ENCODE data around the gene KLK7.
"Not testable (repeated sequence)": the region's sequence is repeated elsewhere in the genome, so short reads cannot be mapped to it uniquely, and the experiment has no call there.

The KLK7 gene

GRCh38 chr19:50974702-50975556 lies 8.8 kb downstream of the KLK7 start:
- Histone ChIP-seq H3K4me3 (ENCODE audit: low read length) (no peak overlapping the region), H3K9me3 (ENCODE audit: control insufficient read depth, low read depth, low read length) (no peaks in the 10 kb centered on the region), H3K27ac (ENCODE audit: low read length) (no peak overlapping the region), H3K4me1 (ENCODE audit: control insufficient read depth, low read depth, low read length) (peaks cover 10% of the 10 kb centered on the region), H3K36me3 (ENCODE audit: control insufficient read depth, low read depth, low read length) (no peaks in the 10 kb centered on the region), H3K27me3 (ENCODE audit: control insufficient read depth, insufficient read depth, low read length) (no peaks in the 10 kb centered on the region), H3K9ac (ENCODE audit: low read length) (no peak overlapping the region)

DNA sequence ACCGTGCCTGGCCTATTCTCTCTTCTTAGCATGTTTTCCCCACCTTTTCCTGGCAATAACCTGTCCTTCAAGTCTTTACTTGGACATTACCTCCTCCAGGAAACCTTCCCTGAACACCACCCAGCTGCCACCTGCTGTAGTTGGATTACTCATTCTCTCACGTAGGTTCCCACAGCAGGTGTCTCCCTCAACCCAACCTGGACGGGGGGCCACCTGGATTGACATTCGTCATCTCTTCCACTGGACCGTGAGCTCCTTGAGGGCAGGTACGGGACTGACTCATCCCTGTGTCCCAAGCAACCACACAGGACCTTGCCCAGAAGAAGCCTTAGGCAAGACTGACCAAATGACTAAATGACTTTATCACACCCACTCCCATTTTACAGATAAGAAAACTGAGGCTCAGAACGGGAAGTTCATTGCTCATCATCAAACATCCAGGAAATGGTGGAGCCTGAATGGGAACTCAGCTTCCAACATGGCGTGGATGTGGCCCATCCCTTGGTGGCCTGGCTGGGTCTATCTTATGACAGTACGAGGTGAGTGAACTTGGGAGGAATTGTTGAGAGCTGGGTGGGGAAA lies 10.8 kb downstream of the KLK7 start:
- Histone ChIP-seq H3K27me3 (ENCODE audit: control insufficient read depth, insufficient read depth, low read length) (no peaks in the 10 kb centered on the region), H3K9me3 (ENCODE audit: control insufficient read depth, low read depth, low read length) (no peaks in the 10 kb centered on the region), H3K4me3 (ENCODE audit: low read length) (no peak overlapping the region), H3K4me1 (ENCODE audit: control insufficient read depth, low read depth, low read length) (peaks cover 3% of the 10 kb centered on the region), H3K9ac (ENCODE audit: low read length) (no peak overlapping the region), H3K27ac (ENCODE audit: low read length) (no peak overlapping the region), H3K36me3 (ENCODE audit: control insufficient read depth, low read depth, low read length) (no peaks in the 10 kb centered on the region)

DNA sequence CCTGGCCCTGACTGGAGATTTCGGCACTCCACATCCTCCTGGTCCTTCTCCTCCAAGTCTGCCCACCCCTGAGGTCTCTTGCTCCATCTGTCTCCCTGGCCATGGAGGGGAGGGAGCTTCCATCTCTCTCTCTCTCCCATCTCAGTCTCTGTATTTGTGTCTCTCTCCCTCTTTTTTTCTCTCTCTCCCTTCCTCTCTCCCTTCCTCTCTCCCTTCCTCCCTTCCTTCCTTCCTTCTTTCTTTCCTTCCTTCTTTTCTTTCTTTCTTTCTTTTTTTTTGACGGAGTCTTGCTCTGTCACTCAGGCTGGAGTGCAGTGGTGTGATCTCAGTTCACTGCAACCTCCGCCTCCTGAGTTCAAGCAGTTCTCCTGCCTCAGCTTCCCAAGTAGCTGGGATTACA lies 13.9 kb downstream of the KLK7 start:
- H3K9ac ChIP-seq (ENCODE audit: low read length); H3K27ac ChIP-seq (ENCODE audit: low read length); H3K36me3 ChIP-seq (ENCODE audit: control insufficient read depth, low read depth, low read length); H3K4me3 ChIP-seq (ENCODE audit: low read length); H3K9me3 ChIP-seq (ENCODE audit: control insufficient read depth, low read depth, low read length); H3K4me1 ChIP-seq (ENCODE audit: control insufficient read depth, low read depth, low read length); H3K27me3 ChIP-seq (ENCODE audit: control insufficient read depth, insufficient read depth, low read length): not testable (repeated sequence)

GRCh38 chr19:50969413-50969760 lies 14.3 kb downstream of the KLK7 start, which contains the start of gene KLK6:
Gene KLK6 (minus strand): TSS chr19:50969591. CDS start chr19:50968104, 1,487 bp downstream.
- H3K9ac ChIP-seq (ENCODE audit: low read length): no peak within 1 kb of the TSS

GRCh38 chr19:50968716-50969412 lies 14.9 kb downstream of the KLK7 start:
- no peaks in the 10 kb centered on the region for H3K27me3 ChIP-seq (ENCODE audit: control insufficient read depth, insufficient read depth, low read length)
- H3K4me3 ChIP-seq (ENCODE audit: low read length): no peak overlapping the region
- H3K9me3 ChIP-seq (ENCODE audit: control insufficient read depth, low read depth, low read length): no peaks in the 10 kb centered on the region
- no peaks in the 10 kb centered on the region for H3K4me1 ChIP-seq (ENCODE audit: control insufficient read depth, low read depth, low read length)
- no peak overlapping the region for H3K9ac ChIP-seq (ENCODE audit: low read length)
- H3K27ac ChIP-seq (ENCODE audit: low read length): no peak overlapping the region
- no peaks in the 10 kb centered on the region for H3K36me3 ChIP-seq (ENCODE audit: control insufficient read depth, low read depth, low read length)

More at GRCh38 chr19:50969413-50969760, 14.3 kb downstream of the KLK7 start, which contains the start of gene KLK6:
- Histone ChIP-seq H3K4me1 (ENCODE audit: control insufficient read depth, low read depth, low read length) (no peaks in the 10 kb centered on the region), H3K9me3 (ENCODE audit: control insufficient read depth, low read depth, low read length) (no peaks in the 10 kb centered on the region), H3K27me3 (ENCODE audit: control insufficient read depth, insufficient read depth, low read length) (no peaks in the 10 kb centered on the region), H3K36me3 (ENCODE audit: control insufficient read depth, low read depth, low read length) (no peaks in the 10 kb centered on the region), H3K4me3 (ENCODE audit: low read length) (no peak within 1 kb of the TSS), H3K27ac (ENCODE audit: low read length) (no peak within 1 kb of the TSS)

- Histone ChIP-seq H3K36me3 (ENCODE audit: control insufficient read depth, low read depth, low read length) (no peaks in the 10 kb centered on the region), H3K27ac (ENCODE audit: low read length) (no peak overlapping the region), H3K9me3 (ENCODE audit: control insufficient read depth, low read depth, low read length) (no peaks in the 10 kb centered on the region), H3K9ac (ENCODE audit: low read length) (no peak overlapping the region), H3K4me3 (ENCODE audit: low read length) (no peak overlapping the region), H3K4me1 (ENCODE audit: control insufficient read depth, low read depth, low read length) (no peaks in the 10 kb centered on the region), H3K27me3 (ENCODE audit: control insufficient read depth, insufficient read depth, low read length) (no peaks in the 10 kb centered on the region)
Observed at GRCh38 chr19:50967929-50968715, 15.6 kb downstream of the KLK7 start.

- Histone ChIP-seq H3K27me3 (ENCODE audit: control insufficient read depth, insufficient read depth, low read length) (no peaks in the 10 kb centered on the region), H3K9me3 (ENCODE audit: control insufficient read depth, low read depth, low read length) (no peaks in the 10 kb centered on the region), H3K36me3 (ENCODE audit: control insufficient read depth, low read depth, low read length) (no peaks in the 10 kb centered on the region), H3K4me3 (ENCODE audit: low read length) (no peak overlapping the region), H3K4me1 (ENCODE audit: control insufficient read depth, low read depth, low read length) (no peaks in the 10 kb centered on the region), H3K27ac (ENCODE audit: low read length) (no peak overlapping the region), H3K9ac (ENCODE audit: low read length) (no peak overlapping the region)
Observed at GRCh38 chr19:50964266-50964665, 19.5 kb downstream of the KLK7 start.

DNA sequence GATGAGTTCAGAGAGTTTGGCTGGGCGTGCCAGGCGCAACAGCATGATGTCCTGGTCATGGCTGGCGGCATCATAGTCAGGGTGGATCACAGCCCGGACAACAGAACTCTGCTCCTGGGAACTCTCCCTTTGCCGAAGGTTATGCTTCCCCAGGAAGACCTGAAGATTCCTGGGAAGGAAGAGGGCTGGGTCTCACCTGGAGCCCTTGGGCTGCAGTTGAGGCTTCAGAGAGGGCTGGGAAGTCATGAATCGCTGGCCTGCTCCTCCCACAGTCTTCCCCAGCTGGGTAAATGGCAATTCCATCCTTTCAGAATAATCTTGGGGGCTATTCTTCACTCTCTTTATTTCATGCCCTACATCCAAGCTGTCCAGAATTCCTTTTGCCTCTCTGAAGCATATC lies 20.3 kb downstream of the KLK7 start:
- no peak overlapping the region for H3K27ac ChIP-seq (ENCODE audit: low read length)
- H3K4me1 ChIP-seq (ENCODE audit: control insufficient read depth, low read depth, low read length): no peaks in the 10 kb centered on the region
- H3K27me3 ChIP-seq (ENCODE audit: control insufficient read depth, insufficient read depth, low read length): no peaks in the 10 kb centered on the region
- no peak overlapping the region for H3K9ac ChIP-seq (ENCODE audit: low read length)
- H3K4me3 ChIP-seq (ENCODE audit: low read length): no peak overlapping the region
- H3K9me3 ChIP-seq (ENCODE audit: control insufficient read depth, low read depth, low read length): no peaks in the 10 kb centered on the region
- no peaks in the 10 kb centered on the region for H3K36me3 ChIP-seq (ENCODE audit: control insufficient read depth, low read depth, low read length)

- no peaks in the 10 kb centered on the region for H3K9me3 ChIP-seq (ENCODE audit: control insufficient read depth, low read depth, low read length)
- H3K9ac ChIP-seq (ENCODE audit: low read length): no peak overlapping the region
- no peaks in the 10 kb centered on the region for H3K27me3 ChIP-seq (ENCODE audit: control insufficient read depth, insufficient read depth, low read length)
- H3K4me1 ChIP-seq (ENCODE audit: control insufficient read depth, low read depth, low read length): no peaks in the 10 kb centered on the region
- H3K27ac ChIP-seq (ENCODE audit: low read length): no peak overlapping the region
- H3K36me3 ChIP-seq (ENCODE audit: control insufficient read depth, low read depth, low read length): no peaks in the 10 kb centered on the region
- H3K4me3 ChIP-seq (ENCODE audit: low read length): no peak overlapping the region
Observed at GRCh38 chr19:50962245-50962644, 21.5 kb downstream of the KLK7 start.

DNA sequence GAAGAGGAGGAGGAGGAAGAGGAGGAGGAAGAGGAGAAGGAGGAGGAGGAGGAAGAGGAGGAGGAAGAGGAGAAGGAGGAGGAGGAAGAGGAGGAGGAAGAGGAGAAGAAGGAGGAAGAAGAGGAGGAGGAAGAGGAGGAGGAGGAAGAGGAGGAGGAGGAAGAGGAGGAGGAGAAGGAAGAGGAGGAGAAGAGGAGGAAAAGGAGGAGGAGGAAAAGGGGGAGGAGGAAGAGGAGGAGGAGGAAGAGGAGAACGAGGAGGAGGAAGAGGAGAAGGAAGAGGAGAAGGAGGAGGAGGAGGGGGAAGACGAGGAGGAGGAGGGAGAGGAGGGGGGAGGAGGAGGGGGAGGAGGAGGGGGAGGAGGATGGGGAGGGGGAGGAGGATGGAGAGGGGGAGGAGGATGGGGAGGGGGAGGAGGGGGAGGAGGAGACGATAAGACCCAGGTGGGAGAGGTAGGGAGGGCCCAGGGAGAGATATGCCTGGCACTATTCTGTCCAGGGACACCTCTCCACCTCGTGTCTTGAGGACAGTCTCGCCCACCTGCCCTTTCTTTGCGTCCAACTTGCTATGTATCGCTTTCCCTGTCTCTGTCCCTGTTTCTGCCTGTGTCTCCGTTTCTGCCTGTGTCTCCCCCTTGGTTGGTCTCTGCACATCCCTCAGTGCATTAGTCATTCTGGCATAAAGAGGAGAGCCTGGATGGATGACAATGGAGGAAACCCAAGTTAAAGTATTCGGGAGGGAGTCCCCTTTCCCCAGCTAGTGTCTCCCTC lies 23.8 kb downstream of the KLK7 start:
- Histone ChIP-seq H3K27me3 (ENCODE audit: control insufficient read depth, insufficient read depth, low read length) (no peaks in the 10 kb centered on the region), H3K4me1 (ENCODE audit: control insufficient read depth, low read depth, low read length) (no peaks in the 10 kb centered on the region), H3K9ac (ENCODE audit: low read length) (no peak overlapping the region), H3K27ac (ENCODE audit: low read length) (no peak overlapping the region), H3K36me3 (ENCODE audit: control insufficient read depth, low read depth, low read length) (no peaks in the 10 kb centered on the region), H3K4me3 (ENCODE audit: low read length) (no peak overlapping the region), H3K9me3 (ENCODE audit: control insufficient read depth, low read depth, low read length) (no peaks in the 10 kb centered on the region)

All from iPS-18a (cell line).